ENCODE results near the gene TRPM1.
A peak's percentile ranks its signal among the peaks of the same experiment; 100 is the strongest.
"Not testable (repeated sequence)": the region's sequence is repeated elsewhere in the genome, so short reads cannot be mapped to it uniquely, and the experiment has no call there.

TRPM1 gene

DNA sequence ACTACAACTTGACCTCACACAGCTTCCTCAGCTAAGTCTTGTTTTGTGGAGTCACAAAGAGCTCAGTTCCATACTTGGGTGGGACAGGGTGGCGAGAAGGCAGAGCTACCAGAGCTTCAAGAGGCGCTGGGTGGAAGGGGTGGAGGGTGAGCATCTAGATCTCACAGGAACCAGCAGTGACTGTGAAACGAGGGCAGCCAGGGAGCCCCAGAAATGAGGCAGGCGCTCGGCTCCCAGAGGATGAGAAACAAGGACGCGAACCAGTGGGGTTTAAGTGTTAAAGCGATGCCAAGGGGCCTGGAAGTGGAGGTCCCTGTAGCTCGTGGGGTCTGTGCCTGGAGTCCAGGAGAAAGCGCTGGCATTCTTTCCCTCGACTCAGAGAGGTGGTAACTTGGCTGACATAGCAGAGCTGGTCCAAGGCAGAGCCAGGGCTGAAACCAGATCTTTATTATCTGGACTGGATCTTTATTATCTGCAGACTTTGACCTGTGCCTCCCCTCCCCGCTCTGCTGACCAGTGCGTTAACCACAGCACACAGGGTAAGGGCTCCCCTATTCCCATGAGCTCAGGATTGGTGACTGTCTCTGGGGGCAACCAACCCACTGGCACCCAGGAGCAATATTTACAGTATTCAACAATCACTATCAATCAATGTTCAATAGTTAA is 26.2 kb upstream of the TRPM1 start:
- H3K27ac ChIP-seq = no peak overlapping the region
- no peak overlapping the region for H3K4me3 ChIP-seq

DNA sequence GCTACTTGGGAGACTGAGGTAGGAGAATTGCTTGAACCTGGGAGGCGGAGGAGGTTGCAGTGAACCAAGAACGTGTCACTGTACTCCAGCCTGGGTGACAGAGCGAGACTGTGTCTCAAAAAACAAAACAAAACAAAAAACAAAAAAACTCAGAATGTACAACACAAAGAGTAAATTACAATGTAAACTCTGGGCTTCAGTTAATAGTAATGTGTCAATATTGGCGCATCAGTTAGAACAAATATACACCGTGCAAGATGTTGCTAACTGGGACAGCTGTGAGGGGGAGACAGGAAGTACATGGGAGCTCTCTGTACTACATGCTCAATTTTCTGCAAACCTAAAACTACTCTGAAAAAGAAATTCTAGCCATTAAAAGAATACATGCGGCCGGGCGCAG is 23.5 kb upstream of the TRPM1 start:
- Histone ChIP-seq H3K27ac (no peak overlapping the region), H3K4me3 (no peak overlapping the region)

DNA sequence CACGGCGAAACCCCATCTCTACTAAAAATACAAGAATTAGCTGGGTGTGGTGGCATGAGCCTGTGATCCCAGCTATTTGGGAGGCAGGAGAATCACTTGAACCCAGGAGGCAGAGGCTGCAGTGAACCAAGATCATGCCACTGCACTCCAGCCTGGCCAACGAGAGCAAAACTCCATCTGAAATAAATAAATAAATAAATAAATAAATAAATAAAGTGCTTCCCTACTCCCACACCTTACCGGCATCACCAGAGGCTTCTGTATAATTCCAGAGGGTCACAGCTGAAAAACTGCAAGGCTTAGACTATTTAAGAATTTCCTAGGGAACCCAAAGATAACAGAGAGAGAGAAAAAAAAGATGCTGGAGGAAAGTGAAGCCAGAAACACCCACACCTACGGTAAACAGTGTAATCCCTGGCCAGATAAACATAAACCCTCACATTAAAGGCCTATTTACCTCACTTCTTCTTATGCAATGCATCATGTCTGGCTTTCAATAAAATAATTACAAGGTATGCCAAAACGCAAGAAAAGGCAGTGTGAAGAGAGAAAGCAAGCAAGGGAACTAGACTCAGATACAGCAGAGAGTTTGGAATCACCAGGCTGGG is 15.0 kb upstream of the TRPM1 start:
- no peak overlapping the region for H3K27ac ChIP-seq
- no peak overlapping the region for H3K4me3 ChIP-seq

DNA sequence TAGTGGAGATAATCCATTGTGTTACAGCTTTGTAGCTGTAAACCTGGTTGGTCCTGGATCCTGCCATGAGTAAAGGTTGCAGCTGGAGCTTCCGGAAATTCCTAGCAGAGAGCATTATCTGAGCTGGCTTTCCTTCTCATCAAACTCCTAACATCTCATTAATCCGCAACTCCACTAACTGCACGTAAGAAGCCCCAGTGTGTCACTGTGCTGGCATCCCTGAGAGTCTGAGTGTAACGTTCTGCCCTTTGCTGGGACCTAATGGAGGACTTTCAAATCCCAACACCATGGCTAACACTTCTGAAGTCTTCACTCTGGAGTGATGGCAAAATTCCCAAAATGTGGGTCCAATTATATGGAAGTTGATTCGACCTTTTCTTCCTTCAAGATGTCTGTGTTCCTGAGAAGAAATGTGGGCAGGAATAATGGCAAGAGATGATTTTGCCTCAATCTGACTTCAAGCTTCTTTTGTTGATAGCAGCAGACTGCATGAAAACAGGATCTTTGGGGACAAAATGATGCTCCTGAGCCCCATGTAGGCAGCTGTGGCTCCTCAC is 9.6 kb upstream of the TRPM1 start:
- no peak overlapping the region for H3K27ac ChIP-seq
- H3K4me3 ChIP-seq = no peak overlapping the region

DNA sequence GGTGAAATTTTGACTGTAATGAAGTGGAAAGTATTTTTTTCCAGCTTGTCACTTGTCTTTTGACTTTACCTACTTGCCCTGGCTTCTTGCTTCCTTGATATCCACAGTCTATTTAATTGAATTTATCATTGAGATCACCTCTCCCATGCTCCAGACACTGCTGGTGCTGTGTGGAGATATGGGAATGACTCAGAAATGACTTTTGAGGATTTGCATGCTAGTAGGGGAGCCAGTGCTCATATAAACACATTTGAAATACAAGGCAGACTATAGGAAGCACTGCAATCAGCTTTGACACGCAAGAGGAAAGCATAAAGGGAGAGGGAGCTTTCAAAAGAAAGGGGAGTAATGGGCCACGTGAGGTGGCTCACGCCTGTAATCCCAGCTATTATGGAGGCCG is 7.3 kb upstream of the TRPM1 start:
- H3K4me3 ChIP-seq = no peak overlapping the region
- H3K27ac ChIP-seq = no peak overlapping the region

DNA sequence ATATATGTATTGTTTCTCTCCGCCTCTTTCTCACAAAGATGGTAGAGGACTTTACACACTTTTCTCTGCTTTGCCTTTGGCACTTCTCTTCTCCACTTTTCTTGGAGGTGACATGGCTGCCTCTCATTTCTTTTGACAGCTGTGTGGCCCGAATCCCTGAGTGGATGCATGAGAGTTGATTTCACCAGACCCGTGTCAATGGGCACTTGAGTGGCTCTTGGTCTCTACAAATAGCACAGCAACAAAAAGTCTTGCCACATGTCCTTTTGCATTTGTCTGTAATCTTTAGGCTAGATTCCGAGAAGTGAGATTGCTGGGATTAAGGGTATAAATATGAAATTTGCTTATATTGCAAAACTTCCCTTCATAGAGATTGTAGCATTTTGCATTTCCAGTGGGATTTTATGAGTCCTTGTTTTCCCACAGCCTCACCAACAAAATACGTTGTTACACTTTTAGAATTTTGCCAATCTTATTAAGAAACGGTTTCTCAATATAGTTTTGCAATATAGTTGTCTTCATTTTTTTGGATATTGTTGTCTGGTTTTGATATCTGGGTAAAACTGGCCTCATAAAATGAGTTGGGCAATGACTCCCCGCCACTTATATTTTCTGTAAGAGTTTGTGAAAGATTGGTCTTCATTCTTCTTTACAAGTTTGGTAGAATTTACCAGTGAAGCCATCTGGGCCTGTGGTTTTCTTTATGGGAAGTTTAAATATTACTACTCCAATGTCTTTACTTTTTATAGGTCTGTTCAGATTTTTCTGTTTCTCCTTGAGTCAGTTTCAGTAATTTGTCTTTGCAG is 5.2 kb upstream of the TRPM1 start:
- Histone ChIP-seq H3K27ac (no peak overlapping the region), H3K4me3 (no peak overlapping the region)

DNA sequence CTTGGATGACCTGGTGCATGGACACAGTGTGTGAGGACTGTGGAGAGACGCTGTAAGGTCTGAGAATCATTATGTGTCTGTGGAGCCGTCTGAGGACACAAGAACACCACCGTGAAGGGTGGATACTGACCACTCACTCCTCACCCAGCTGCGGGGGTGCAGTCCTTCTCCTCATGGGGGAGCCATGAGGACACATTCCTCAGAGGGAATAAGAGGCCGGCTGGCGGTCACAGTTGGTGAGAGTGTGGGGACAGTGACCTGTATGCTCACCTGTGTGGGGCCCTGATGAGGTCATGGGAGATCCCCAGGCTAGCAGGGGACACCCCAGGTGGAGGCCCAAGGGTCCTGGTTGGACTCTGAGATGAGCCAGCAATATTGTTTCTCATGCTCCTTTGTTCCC is 2.5 kb upstream of the TRPM1 start:
- Histone ChIP-seq H3K4me3 (no peak overlapping the region), H3K27ac (no peak overlapping the region)

DNA sequence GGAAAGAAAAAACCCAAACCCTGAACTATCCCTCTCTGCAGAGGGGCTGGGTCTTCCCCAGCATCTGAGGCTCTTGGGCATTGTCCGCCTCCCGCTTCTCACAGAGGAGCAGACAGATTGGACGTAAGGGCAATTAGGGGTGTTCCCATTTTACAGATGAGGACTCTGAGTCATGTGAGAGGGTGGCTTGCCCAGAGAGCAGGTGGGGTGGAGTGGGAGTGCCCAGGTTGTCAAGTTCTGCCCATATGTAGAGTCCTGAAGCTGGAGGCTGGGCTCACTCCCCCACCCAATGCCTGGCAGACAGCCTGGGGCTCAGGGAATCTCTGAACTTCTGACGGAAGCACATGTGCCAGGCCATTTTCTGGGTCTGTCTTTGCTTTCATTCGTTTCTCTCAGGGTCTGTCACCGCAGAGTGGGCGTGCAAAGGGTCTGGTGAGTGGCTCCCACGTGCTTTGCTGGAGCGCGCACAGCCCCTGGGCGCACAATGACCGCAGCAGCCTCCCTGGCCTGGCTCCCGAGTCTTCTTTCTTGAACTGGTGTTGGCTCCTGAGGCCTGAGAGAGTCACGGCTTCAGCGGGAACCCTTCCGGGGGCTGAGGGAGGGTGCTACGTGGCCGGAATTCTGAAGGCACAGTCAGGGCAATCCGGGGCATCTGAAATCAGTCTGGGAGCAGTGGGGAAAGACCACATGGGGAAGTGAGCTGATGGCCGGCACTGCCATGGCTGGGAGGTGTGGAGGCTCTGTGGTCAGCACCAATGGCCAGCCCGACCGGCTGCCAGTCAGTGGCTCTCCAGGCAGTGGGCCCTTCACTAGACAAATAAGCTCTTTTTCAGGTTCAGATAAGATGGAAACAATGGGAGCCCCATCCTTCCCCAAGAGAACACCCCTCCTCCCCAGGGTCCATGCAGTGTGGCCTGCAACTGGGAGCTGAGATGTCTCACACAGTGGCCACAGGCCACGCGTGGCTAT is 1.1 kb upstream of the TRPM1 start:
- Histone ChIP-seq H3K4me3 (no peak overlapping the region), H3K27ac (peak overlapping the region in 1 of 21 experiments; percentile 56)

DNA sequence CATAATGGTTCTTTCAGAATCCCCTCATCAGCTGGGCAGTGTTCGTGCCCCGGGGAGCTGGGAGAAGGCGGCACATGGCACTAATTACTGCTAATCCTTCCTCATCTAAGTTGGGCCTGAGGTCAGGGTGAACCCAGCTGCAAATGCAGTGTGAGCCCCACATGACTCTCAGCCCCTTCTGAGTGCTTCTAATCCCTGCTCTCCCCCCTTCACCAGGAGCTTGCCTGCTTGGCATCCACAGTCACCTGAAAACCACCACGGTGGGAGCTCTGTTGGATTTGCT is 455 bp upstream of the TRPM1 start:
- peak overlapping the region in 1 of 21 experiments; percentile 56 for H3K27ac ChIP-seq
- H3K4me3 ChIP-seq = no peak overlapping the region

DNA sequence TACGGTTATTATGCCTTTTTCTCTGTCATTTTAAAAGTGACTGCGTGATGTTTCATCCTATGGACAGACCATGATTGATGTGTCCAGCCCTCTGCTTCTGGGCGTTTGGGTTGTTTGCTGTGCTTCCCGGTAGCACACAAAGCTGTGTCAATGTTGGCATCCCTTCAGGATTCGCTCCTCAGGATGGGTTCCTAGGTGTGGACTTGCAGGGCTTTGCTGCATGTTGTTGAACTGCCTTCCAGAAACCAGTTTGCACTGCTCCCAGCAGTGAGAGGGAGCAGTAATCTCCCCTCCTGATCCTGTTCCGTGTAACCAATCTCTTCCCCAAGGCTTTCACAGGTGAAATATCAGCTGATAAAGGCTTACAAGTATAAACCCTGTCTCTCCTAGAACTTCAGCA is 787 bp downstream of the TRPM1 start:
- H3K27ac ChIP-seq = peak overlapping the region in 3 of 21 experiments; percentile 6 to 76 (median 11)
- H3K4me3 ChIP-seq = no peak overlapping the region

DNA sequence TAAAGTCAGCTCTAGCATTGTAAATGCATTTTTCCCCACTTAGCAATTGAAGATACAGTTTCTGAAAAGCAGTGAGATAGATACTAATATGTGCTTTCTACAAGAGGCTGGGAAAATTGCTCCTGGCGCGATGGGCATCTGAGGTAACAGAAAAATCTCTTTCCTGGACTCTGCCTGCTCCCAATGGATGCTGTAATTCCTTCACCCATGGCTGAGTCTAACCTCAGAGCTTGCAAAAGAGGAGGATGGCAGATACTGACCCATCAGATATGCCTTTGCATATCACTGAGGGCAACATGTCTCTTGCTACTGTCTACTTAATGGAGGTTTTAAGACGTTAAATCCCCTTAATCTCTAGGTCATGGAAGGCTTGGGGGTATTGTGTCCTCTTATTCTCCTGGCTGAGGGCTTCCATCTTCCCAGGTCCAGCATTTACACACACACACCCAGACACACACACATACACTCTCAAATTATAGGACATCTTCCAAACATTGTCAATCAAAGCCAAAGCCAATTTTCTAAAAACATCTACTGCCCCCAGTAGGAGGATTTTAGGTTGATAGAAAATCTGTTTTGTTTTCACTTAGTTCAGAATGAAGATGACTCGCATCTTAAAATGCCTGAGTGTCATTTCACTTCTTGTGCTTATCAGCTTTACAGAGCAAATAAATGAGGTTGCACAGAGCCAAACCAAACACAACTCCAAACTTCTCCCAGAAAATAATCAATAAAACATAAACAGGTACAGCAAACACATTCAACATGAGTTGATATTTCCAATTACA is 2.4 kb downstream of the TRPM1 start:
- Histone ChIP-seq H3K4me3 (no peak overlapping the region), H3K27ac (peak overlapping the region in 1 of 21 experiments; percentile 1)

DNA sequence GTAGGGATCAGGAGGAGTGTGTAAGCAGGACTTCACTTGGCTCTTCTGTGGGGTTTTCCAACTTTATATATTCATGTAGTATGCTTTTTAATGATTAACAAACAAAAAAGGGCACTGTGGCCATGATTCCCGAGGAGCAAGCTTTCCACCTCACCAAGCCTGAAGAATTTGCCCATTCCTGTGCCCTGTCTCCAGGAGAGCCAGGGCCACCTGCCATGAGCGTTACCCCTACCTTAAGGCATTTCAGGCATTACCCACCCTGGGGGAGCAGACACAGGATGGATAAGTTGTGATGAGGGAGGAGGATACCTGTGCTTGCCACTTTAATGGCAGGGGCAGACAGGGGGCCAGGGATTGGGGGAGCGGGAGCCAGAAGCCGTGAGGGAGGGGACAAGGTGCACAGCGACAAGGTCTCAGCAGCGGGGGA is 3.0 kb downstream of the TRPM1 start:
- no peak overlapping the region for H3K4me3 ChIP-seq
- peak overlapping the region in 1 of 21 experiments; percentile 3 for H3K27ac ChIP-seq

DNA sequence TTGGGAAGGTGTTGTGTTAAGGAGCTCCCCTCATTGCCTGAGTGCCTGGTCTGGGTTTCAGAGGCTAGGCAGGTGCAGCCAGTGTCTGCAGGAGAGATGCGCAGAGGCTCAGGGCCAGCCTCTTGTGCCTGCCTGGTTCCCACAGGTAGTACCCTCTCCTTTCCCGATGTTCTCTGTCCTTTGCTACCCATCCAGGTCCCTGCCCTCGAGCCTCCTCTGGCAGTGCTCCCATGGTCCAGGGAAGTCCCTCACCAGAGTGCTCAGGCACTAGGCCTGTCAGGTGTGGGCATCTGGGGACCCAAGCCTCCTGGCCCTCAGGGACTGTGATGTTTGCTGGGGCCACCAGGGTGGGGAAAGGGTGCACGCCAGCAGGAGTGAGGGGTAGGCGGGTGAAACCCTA is 5.0 kb downstream of the TRPM1 start:
- Histone ChIP-seq H3K27ac (no peak overlapping the region), H3K4me3 (no peak overlapping the region)

DNA sequence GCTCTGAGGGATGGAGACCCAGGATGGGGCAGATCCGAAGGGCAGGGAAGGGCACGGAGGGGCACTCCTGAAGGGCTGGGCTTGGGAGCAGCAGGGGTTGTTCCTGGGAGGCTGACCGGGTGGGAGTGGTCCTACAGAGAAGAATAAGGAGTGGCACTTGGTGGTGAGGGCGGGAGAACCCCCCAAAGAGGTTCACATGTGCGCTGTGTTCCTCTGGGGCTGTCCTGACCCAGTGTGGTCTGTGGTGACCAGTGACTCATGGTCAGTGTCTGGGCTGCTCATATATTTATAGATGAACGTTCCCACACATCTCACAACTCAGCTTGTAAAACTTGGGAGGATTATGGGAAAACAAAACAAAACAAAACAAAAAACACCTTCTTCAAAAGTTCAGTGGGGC is 10.0 kb downstream of the TRPM1 start:
- no peak overlapping the region for H3K27ac ChIP-seq
- no peak overlapping the region for H3K4me3 ChIP-seq

DNA sequence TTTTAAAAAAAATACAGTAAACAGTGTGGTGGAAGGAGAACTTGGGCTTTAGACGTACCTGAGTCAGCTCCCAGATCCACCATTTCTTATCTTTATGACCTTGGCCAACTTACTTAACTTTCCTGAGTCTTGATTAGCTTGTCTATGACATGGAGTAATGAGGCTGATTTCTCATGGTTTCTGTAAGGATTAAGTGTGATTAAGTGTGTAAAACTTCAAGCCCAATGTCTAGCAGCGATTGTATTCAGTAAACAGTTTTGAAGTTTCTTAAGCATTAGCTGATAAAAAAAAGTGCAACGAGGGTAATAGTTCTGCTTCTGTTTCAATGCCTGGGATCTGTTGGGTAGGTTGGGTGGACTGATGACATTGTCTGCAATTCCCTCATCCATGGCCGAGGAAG is 10.8 kb downstream of the TRPM1 start:
- Histone ChIP-seq H3K4me3 (no peak overlapping the region), H3K27ac (no peak overlapping the region)

DNA sequence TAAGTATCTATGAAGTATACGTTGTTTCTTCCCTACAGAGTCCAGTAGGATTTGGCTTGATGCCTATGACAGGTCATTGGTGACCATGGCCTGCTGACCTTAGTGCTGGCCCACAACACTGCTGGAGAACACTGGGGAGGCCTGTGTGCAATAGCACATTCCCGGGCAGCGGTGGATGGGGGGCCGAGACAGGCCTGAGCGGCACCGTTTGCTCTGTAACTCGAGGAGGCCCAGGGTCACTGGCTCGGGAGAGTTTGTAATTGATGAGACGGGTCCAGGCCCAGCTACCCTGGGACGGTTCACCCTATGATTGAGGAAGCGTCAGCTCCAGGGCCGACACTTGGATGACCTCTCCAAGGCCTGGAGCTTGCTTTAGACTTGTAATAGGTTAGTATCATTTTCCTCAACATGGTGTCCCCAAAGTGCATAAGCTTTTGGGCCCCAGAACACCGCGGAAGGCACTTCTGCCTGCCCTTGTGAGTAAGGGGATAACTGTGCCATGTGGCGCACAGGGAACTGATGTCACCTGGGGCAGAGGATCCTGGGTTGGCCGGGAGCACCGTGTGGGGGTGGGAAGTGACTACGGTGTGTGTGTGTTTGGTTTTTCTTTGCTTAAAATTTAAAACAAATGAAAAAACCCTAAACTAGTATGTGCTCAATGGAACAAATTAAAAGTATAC is 12.0 kb downstream of the TRPM1 start:
- H3K4me3 ChIP-seq = no peak overlapping the region
- H3K27ac ChIP-seq = no peak overlapping the region

DNA sequence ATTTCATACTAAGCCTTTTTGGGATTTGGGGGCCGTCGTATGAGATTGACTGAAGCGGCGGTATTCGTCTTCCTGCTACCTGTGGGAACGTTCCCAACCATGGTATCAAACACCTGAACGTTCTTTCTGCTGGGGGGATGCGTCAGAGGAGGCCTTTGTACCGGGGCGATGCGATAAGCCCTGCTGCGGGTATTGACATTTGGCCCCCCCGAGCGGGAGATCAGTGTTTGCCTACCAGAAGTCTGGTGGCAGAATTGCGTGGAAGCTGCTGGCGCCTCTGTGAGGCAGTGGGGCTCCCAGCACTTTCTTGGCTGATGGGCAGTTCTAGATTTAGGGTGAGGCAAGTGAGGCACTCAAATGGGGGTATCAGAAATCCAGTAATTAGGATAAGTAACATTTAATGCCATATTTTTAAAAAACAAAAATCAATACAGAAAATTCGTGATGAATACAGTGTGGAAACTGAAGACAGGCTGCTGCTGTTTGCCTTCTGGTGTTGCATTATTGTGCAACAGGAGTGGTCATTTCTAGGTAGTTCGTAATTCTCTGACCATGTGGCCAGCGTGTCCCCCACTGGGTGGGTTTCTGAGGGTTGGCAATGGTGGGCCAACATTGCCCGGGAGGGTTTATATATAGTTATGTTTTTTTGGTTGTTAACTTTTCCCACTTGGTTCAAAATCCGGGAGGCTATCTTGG is 12.7 kb downstream of the TRPM1 start:
- Histone ChIP-seq H3K4me3 (no peak overlapping the region), H3K27ac (no peak overlapping the region)

DNA sequence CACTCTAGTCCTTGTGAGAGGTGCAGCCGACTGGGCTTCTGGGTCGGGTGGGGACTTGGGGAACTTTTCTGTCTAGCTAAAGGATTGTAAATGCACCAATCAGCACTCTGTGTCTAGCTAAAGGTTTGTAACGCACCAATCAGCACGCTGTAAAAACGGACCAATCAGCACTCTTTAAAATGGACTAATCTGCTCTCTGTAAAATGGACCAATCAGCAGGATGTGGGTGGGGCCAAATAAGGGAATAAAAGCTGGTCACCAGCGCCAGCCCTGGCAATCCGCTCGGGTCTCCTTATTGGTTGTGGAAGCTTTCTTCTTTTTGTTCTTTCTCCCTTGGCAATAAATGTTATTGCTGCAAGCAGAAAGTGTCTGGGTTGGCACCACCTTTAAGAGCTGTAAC is 13.5 kb downstream of the TRPM1 start:
- H3K27ac ChIP-seq, H3K4me3 ChIP-seq: not testable (repeated sequence)
